AG20443 (cell line): ENCODE measurements around the gene NFATC1.
A peak's percentile ranks its signal among the peaks of the same experiment; 100 is the strongest.

Source experiments
- DNase-seq: peaks from one replicate; pipeline ENCODE4 v3.0.0; 2012; ENCODE audit warnings: low spot score, mixed read lengths

Gene NFATC1

DNA sequence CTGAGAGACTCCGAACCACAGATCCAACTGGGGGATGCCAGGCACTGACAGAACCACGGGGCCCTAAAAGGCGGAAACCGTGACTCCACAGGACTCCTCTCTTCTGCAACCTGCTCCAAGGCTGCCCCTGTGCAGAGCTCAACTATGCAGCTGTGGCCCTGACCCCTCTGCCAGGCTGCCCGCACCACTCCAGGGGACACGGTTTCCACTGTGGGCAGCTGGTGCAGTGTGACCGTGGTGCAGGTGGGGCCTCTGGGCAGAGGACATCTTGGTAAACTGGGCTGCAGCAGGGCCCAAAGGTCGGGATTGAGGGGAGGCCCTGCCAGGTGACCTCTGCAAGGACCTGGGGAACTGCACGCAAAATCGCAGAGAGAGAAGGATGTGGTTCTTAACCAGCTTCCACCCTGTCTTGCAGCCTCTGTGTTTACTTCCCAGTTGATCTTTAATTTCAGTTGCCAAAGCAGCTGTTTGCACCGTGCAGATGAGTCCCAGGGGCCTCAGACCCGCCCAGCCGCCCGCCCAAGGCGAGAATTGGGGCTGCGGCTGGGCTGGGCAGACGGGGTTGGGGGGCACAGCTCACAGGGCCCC, 179.3 kb downstream of the NFATC1 start:
- no peak for DNase-seq

DNA sequence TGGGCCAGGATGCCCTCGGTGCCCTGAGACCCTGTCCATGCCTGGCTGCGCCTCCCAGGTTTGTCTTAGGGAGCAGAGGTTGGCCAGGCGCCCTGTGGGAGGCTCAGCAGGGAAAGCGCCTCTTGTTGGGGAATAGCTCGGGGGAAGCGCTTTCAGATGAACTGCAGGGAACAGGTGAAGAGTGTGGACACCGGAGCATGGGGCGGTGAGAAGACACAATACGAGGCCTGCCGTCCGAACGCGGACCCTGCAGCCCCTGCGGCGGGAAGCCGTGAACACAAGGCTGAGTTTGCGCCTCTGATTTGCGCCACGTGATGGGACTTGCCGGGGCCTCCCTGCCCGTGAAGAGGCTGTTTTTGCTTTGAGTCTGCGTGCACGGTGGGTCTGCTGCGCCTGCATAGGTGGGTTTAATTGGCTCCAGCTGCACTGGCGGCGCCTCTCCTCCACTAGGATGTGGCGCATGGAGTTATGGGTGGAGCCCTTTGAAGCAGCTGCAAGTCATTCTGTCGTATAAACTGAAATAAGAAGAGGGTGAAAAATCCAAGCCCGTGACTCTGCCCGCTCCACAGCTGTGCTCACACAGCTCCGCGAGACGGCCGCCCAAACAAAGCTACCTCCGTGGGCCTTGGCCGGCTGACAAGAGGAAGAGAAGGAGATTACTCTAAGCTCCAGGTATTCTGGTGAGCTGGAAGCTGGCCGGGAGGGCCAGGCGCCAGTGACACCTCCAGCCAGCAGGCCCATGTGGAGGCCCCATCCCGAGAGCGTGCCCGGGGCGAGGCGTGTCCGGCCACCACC, 180.4 kb downstream of the NFATC1 start:
- peak; percentile 55 for DNase-seq

DNA sequence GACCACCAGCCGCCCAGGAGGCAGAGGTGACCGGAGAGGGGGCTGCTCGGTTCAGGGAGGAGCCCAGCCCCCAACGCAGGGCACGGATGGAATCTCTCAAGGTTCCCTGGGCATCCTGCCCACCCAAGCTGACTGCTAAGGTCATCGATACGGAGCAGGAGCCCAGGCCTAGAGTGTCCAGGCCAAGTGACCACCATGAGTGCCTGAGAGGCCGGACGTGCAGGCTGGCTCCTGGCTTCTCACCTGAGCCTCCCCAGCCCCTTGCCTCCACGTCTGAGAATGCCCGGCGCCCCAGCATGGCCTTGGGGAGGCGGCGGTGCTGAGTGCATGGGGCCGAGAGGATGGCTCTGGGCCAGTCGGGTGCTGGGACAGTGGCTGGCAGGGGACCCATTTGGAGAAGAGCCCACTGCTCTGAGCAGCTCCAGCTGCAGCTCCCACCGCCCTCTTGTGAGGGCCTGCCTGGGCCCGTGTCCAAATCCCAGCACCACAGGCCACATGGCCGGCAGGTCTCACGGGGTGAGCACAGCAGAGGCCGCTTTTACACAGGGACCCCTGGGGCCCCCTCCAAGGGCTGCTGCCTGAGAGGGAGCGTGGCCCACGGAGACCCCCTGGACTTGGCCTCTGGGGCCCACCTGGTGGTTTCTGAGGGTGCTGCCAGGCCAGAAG, 181.1 kb downstream of the NFATC1 start:
- DNase-seq, result no peak

- no peak for DNase-seq
Observed at GRCh38 chr18:79577451-79578395, 182.0 kb downstream of the NFATC1 start.

- DNase-seq, result no peak
Observed at GRCh38 chr18:79578396-79579260, 182.9 kb downstream of the NFATC1 start.
